ENCODE measurements around the gene STK4. TPM values are rescaled to one million over a fixed set of nuclear protein-coding genes. Genes with fewer than 3 reads are reported as not detected.

The STK4 gene
- total and polyA plus RNA-seq, 12 donors: 7.1 to 39.3 (median 28.0) TPM

- H3K9me3 ChIP-seq (replicated peaks in 1 of 3): no peaks in the 10 kb centered on the region
- no peaks in the 10 kb centered on the region for H3K27me3 ChIP-seq
- WGBS, 4 donors: 85 to 100% (median 92%) methylated on average over 1 of the region's 1 CpG
- intact Hi-C loops (cut with DNase I): no loop called here
- H3K27ac ChIP-seq: no peak overlapping the region
- H3K4me3 ChIP-seq: no peak overlapping the region
- H3K4me1 ChIP-seq (replicated peaks in 1 of 2): no peaks in the 10 kb centered on the region
- no peak for DNase-seq
- TF ChIP-seq POLR2A (IDR thresholded peaks at IDR 0.05) (no peak), CTCF (IDR thresholded peaks at IDR 0.05) (no peak)
- H3K36me3 ChIP-seq (replicated peaks in 1 of 2): peaks cover 0 to under 1% of the 10 kb centered on the region in 2 donors
These were observed 119.6 kb downstream of the STK4 start for GRCh38 chr20:45085867-45086266.

GRCh38 chr20:45087097-45087790 is 120.9 kb downstream of the STK4 start:
- Histone ChIP-seq H3K27me3 (no peaks in the 10 kb centered on the region), H3K9me3 (replicated peaks in 1 of 3) (no peaks in the 10 kb centered on the region), H3K27ac (no peak overlapping the region), H3K4me3 (no peak overlapping the region), H3K4me1 (replicated peaks in 1 of 2) (no peaks in the 10 kb centered on the region), H3K36me3 (replicated peaks in 1 of 2) (no peaks in the 10 kb centered on the region)
- no peak for DNase-seq
- TF ChIP-seq CTCF (IDR thresholded peaks at IDR 0.05) (no peak), POLR2A (IDR thresholded peaks at IDR 0.05) (no peak)
- WGBS, 4 donors: 85 to 91% (median 87%) methylated on average over 3 of the region's 3 CpGs
- intact Hi-C loops (cut with DNase I): no loop called here

- Histone ChIP-seq H3K4me1 (replicated peaks in 1 of 2) (no peaks in the 10 kb centered on the region), H3K27ac (no peak overlapping the region), H3K27me3 (no peaks in the 10 kb centered on the region), H3K36me3 (replicated peaks in 1 of 2) (no peaks in the 10 kb centered on the region), H3K9me3 (replicated peaks in 1 of 3) (no peaks in the 10 kb centered on the region), H3K4me3 (no peak overlapping the region)
- DNase-seq: no peak
- 53 to 81% (median 78%) methylated on average over 1 of the region's 1 CpG for WGBS, 4 donors
- TF ChIP-seq POLR2A (IDR thresholded peaks at IDR 0.05): no peak
- TF ChIP-seq CTCF (IDR thresholded peaks at IDR 0.05): no peak
- intact Hi-C loops (cut with DNase I): no loop called here
These were observed 121.5 kb downstream of the STK4 start for GRCh38 chr20:45087814-45088213.

- Histone ChIP-seq H3K9me3 (replicated peaks in 1 of 3) (no peaks in the 10 kb centered on the region), H3K27me3 (no peaks in the 10 kb centered on the region), H3K36me3 (replicated peaks in 1 of 2) (no peaks in the 10 kb centered on the region), H3K27ac (no peak overlapping the region), H3K4me1 (replicated peaks in 1 of 2) (no peaks in the 10 kb centered on the region), H3K4me3 (no peak overlapping the region)
- WGBS, 4 donors: 91 to 94% (median 92%) methylated on average over 7 of the region's 7 CpGs
- TF ChIP-seq CTCF (IDR thresholded peaks at IDR 0.05): no peak
- no peak for TF ChIP-seq POLR2A (IDR thresholded peaks at IDR 0.05)
- no peak for DNase-seq
- intact Hi-C loops (cut with DNase I): no loop called here
These were observed 121.9 kb downstream of the STK4 start for GRCh38 chr20:45088247-45088646.

Measured in adrenal gland (tissue), 12 donors.